NCI-H146 treated with DMSO at 0.1 percent for 48 hours (cell line): ENCODE results near the gene PRKD2.

Experiments
- DNase-seq: peaks from one replicate; lab custom pipeline; 2025; ENCODE audit not compliant: unreplicated experiment; lab: John Stamatoyannopoulos, UW

The PRKD2 gene

GRCh38 chr19:46665072-46665471, 51.8 kb downstream of the PRKD2 start:
- no peak for DNase-seq

GRCh38 chr19:46661735-46662592, 55.0 kb downstream of the PRKD2 start:
- DNase-seq, result peak; percentile 89

- DNase-seq, result peak; percentile 100
Observed at GRCh38 chr19:46661020-46661731, 55.7 kb downstream of the PRKD2 start, which contains the start of gene DACT3. Gene DACT3, minus strand, starts transcription at chr19:46661182. Its CDS starts 118 bp downstream, at chr19:46661064.

- no peak for DNase-seq
Observed at GRCh38 chr19:46660551-46661019, 56.3 kb downstream of the PRKD2 start.

- no peak for DNase-seq
Observed at GRCh38 chr19:46660008-46660517, 56.9 kb downstream of the PRKD2 start.

- no peak for DNase-seq
Observed at GRCh38 chr19:46659151-46660007, 57.5 kb downstream of the PRKD2 start.

- no peak for DNase-seq
Observed at GRCh38 chr19:46656541-46656940, 60.4 kb downstream of the PRKD2 start.

GRCh38 chr19:46654621-46655152, 62.2 kb downstream of the PRKD2 start:
- DNase-seq, result no peak

- no peak for DNase-seq
Observed at GRCh38 chr19:46650445-46650844, 66.5 kb downstream of the PRKD2 start.

GRCh38 chr19:46648961-46649960, 67.7 kb downstream of the PRKD2 start:
- no peak for DNase-seq

GRCh38 chr19:46648060-46648960, 68.6 kb downstream of the PRKD2 start:
- DNase-seq, result no peak

GRCh38 chr19:46646402-46646801, 70.5 kb downstream of the PRKD2 start:
- DNase-seq, result no peak

GRCh38 chr19:46644720-46645119, 72.2 kb downstream of the PRKD2 start:
- no peak for DNase-seq

GRCh38 chr19:46640656-46641055, 76.3 kb downstream of the PRKD2 start:
- no peak for DNase-seq

- no peak for DNase-seq
Observed at GRCh38 chr19:46639358-46640182, 77.3 kb downstream of the PRKD2 start.

GRCh38 chr19:46637224-46637623, 79.7 kb downstream of the PRKD2 start:
- DNase-seq, result no peak

GRCh38 chr19:46635920-46636761, 80.8 kb downstream of the PRKD2 start, which contains the start of gene GNG8:
Gene GNG8, minus strand, starts transcription at chr19:46636202. Its CDS starts 1,520 bp downstream, at chr19:46634682.
- DNase-seq, result no peak
